HepG2 (cell line): ENCODE results near the gene ZNF334. TPM values are rescaled to one million over a fixed set of nuclear protein-coding genes. Genes with fewer than 3 reads are reported as not detected.

Experiments
- CREM ChIP-seq, 2 experiments: sonication (generic) in 1 of 2; formaldehyde crosslinking in 1 of 2; IDR thresholded peaks; 2 replicates each; pipeline versions ENCODE4 v1.4.0 to v1.6.1; 2016 to 2020; ENCODE audit warnings: antibody characterized with exemption in 1 of 2, mild to moderate bottlenecking in 1 of 2, missing genetic modification reagents in 1 of 2
- E2F1 ChIP-seq: sonication (generic); formaldehyde crosslinking; IDR thresholded peaks from 2 replicates; pipeline ENCODE4 v1.5.0; 2020; ENCODE audit warnings: missing genetic modification reagents
- ETV5 ChIP-seq: IDR thresholded peaks from 2 replicates; pipeline ENCODE4 v1.6.1; 2018; ENCODE audit warnings: missing biosample characterization, missing genetic modification reagents, inconsistent platforms, borderline replicate concordance
- FOXA3 ChIP-seq: IDR thresholded peaks from 2 replicates; pipeline ENCODE4 v1.6.1; 2016; ENCODE audit warnings: missing genetic modification reagents, missing compliant biosample characterization
- HNF1A ChIP-seq, 2 experiments: sonication (generic) in 1 of 2; formaldehyde crosslinking in 1 of 2; IDR thresholded peaks; 2 replicates each; pipeline versions ENCODE4 v1.4.0 to v1.6.1; 2016 to 2020; ENCODE audit warnings: borderline replicate concordance in 1 of 2, low read depth in 1 of 2, mild to moderate bottlenecking in 1 of 2, missing genetic modification reagents in 1 of 2
- HNRNPLL ChIP-seq: fragments of 200-400 bp; formaldehyde crosslinking; IDR thresholded peaks from 2 replicates; pipeline ENCODE4 v1.6.1; 2017; ENCODE audit warnings: mild to moderate bottlenecking, low read depth, low read length; ENCODE audit not compliant: poor library complexity, severe bottlenecking
- KDM2A ChIP-seq: sonication (generic); formaldehyde crosslinking; IDR thresholded peaks from 2 replicates; pipeline ENCODE4 v1.4.0; 2020; ENCODE audit warnings: low read depth, missing genetic modification reagents, borderline replicate concordance
- KLF6 ChIP-seq: IDR thresholded peaks from 2 replicates; pipeline ENCODE4 v1.8.0; 2016; ENCODE audit warnings: missing biosample characterization, missing genetic modification reagents
- KLF9 ChIP-seq: IDR thresholded peaks from 2 replicates; pipeline ENCODE4 v1.6.1; 2016; ENCODE audit warnings: low read depth
- PHB2 ChIP-seq: fragments of 450-650 bp; IDR thresholded peaks from 2 replicates; pipeline ENCODE4 v1.6.1; 2018; ENCODE audit not compliant: partially characterized antibody
- RBM22 ChIP-seq: fragments of 200-400 bp; formaldehyde crosslinking; optimal IDR thresholded peaks from 2 replicates; pipeline ENCODE3; 2017; ENCODE audit warnings: mild to moderate bottlenecking, low read length, moderate library complexity
- ZBTB49 ChIP-seq: sonication (generic); formaldehyde crosslinking; IDR thresholded peaks from 2 replicates; pipeline ENCODE4 v1.4.0; 2020; ENCODE audit warnings: missing genetic modification reagents, borderline replicate concordance
- ZHX2 ChIP-seq, 2 experiments: sonication (generic) in 1 of 2; formaldehyde crosslinking in 1 of 2; IDR thresholded peaks; 2 replicates each; pipeline versions ENCODE4 v1.6.1 to v1.9.0; 2014 to 2022; ENCODE audit warnings: antibody characterized with exemption in 1 of 2, borderline replicate concordance in 1 of 2, inconsistent platforms in 1 of 2, low read depth in 1 of 2, missing genetic modification reagents in 1 of 2
- polyA plus RNA-seq, 8 experiments: library from polyadenylated mRNA; depleted of rRNA in 3 of 8; stranded (reverse) in 7 of 8; unstranded in 1 of 8; fragments of >200 nt; fragmentation: Illumina TruSeq in 4 of 8; extraction: Trizol in 4 of 8; gene quantifications; 2 replicates each; pipeline versions ENCODE4 v1.2.1 to v1.2.3, GENCODE V29; 2011 to 2016; ENCODE audit warnings: low read depth in 4 of 8, missing spikeins in 1 of 8, mixed read lengths in 1 of 8; ENCODE audit not compliant: insufficient read depth in 1 of 8
- total RNA-seq, 5 experiments: library from RNA; depleted of rRNA; stranded (reverse); fragments of >200 nt; fragmentation: Illumina TruSeq; extraction: Trizol; gene quantifications; 2 replicates each; pipeline ENCODE4 v1.2.3, GENCODE V29; 2016; ENCODE audit warnings: low read depth in 1 of 5

Gene ZNF334
- total and polyA plus RNA-seq, 2 of the 13 experiments (the other 11 are each of a cell fraction or from before 2014, with no cell fraction given), result 4.8 to 7.8 TPM

GRCh38 chr20:46523696-46524328, 10.5 kb upstream of the ZNF334 start (continued):
- no peak for TF ChIP-seq PHB2
- TF ChIP-seq RBM22, result no peak
- no peak for TF ChIP-seq HNRNPLL
- no peak for TF ChIP-seq KDM2A (CRISPR knock-in tag)
- no peak for TF ChIP-seq HNF1A (IDR thresholded peaks at IDR 0.05; ENCODE audit: low read depth)
- TF ChIP-seq HNF1A (CRISPR knock-in tag; IDR thresholded peaks at IDR 0.05; ENCODE audit: borderline replicate concordance), result no peak
- TF ChIP-seq CREM (IDR thresholded peaks at IDR 0.05), result no peak; the same call in 1 of the 2 replicates
- TF ChIP-seq CREM (CRISPR knock-in tag; IDR thresholded peaks at IDR 0.05), result no peak
- no peak for TF ChIP-seq KLF9 (CRISPR knock-in tag)
- peak; percentile 42; the same call in 1 of the 2 replicates for TF ChIP-seq ETV5 (CRISPR knock-in tag)
- TF ChIP-seq KLF6, result 0 out of 2 replicates have a peak, but pooled peaks have one; percentile 41
- no peak for TF ChIP-seq ZBTB49 (CRISPR knock-in tag)
- TF ChIP-seq E2F1, result 0 out of 2 replicates have a peak, but pooled peaks have one; percentile 25
- no peak for TF ChIP-seq ZHX2 (IDR thresholded peaks at IDR 0.05; ENCODE audit: low read depth)
- TF ChIP-seq ZHX2 (CRISPR knock-in tag; IDR thresholded peaks at IDR 0.05; ENCODE audit: borderline replicate concordance), result no peak
- peak; percentile 30; the same call in 1 of the 2 replicates for TF ChIP-seq FOXA3 (CRISPR knock-in tag)
